ENCODE data around the gene NFU1. TPM values are rescaled to one million over a fixed set of nuclear protein-coding genes. Genes with fewer than 3 reads are reported as not detected.
A peak's percentile ranks its signal among the peaks of the same experiment; 100 is the strongest.
"Not testable (repeated sequence)": the region's sequence is repeated elsewhere in the genome, so short reads cannot be mapped to it uniquely, and the experiment has no call there.

Gene NFU1
- total RNA-seq, 1 donor from 2014 or later: 42.9 TPM

DNA sequence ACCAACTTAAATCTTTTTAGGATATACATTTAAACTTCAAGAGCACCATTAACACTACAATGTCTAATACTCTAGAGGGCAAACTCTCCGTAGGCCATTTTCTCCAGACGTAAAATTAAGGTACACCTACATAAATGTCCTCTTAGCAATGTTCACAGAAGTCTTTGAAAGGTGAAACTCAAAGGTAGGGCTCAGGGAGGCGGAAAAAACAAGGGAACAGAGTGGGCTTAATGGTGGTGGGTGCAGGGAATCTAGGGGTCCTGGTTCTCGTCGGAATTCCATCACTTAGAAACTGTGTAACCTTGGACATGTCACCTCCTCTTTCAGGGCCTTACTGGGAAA is 668 bp downstream of the NFU1 start:
- intact Hi-C loops (cut with DNase I): no loop called here
- Histone ChIP-seq H3K27ac (peak overlapping the region; percentile 96), H3K4me1 (peaks cover 13% of the 10 kb centered on the region), H3K27me3 (no peaks in the 10 kb centered on the region), H3K9me3 (no peaks in the 10 kb centered on the region), H3K36me3 (peaks cover 2% of the 10 kb centered on the region), H3K4me3 (peak overlapping the region; percentile 93)
- ATAC-seq (no peak), DNase-seq (no peak)
- TF ChIP-seq CTCF (IDR thresholded peaks at IDR 0.05): no peak

- H3K36me3 ChIP-seq: peaks cover 20% of the 10 kb centered on the region
- H3K4me3 ChIP-seq: no peak overlapping the region
- no peak for TF ChIP-seq CTCF (IDR thresholded peaks at IDR 0.05)
- no peak for DNase-seq
- H3K4me1 ChIP-seq: peaks cover 13% of the 10 kb centered on the region
- H3K27ac ChIP-seq: no peak overlapping the region
- ATAC-seq: no peak
- no peaks in the 10 kb centered on the region for H3K27me3 ChIP-seq
- intact Hi-C loops (cut with DNase I): no loop called here
- no peaks in the 10 kb centered on the region for H3K9me3 ChIP-seq
Measured at GRCh38 chr2:69434753-69435152, 2.5 kb downstream of the NFU1 start.

- H3K4me3 ChIP-seq: no peak overlapping the region
- no peaks in the 10 kb centered on the region for H3K9me3 ChIP-seq
- peaks cover 60% of the 10 kb centered on the region for H3K36me3 ChIP-seq
- intact Hi-C loops (cut with DNase I): no loop called here
- H3K27me3 ChIP-seq: no peaks in the 10 kb centered on the region
- no peaks in the 10 kb centered on the region for H3K4me1 ChIP-seq
- ATAC-seq (no peak), DNase-seq (no peak)
- TF ChIP-seq CTCF (IDR thresholded peaks at IDR 0.05): no peak
- no peak overlapping the region for H3K27ac ChIP-seq
Measured at GRCh38 chr2:69429491-69430183, 7.6 kb downstream of the NFU1 start.

- Histone ChIP-seq H3K4me3 (no peak overlapping the region), H3K4me1 (no peaks in the 10 kb centered on the region), H3K36me3 (peaks cover 60% of the 10 kb centered on the region), H3K27me3 (no peaks in the 10 kb centered on the region), H3K9me3 (no peaks in the 10 kb centered on the region), H3K27ac (no peak overlapping the region)
- intact Hi-C loops (cut with DNase I): no loop called here
- ATAC-seq (no peak), DNase-seq (no peak)
- TF ChIP-seq CTCF (IDR thresholded peaks at IDR 0.05): no peak
Measured at GRCh38 chr2:69428981-69429380, 8.3 kb downstream of the NFU1 start.

- peaks cover 70% of the 10 kb centered on the region for H3K36me3 ChIP-seq
- DNase-seq: no peak
- no peaks in the 10 kb centered on the region for H3K27me3 ChIP-seq
- no peak overlapping the region for H3K4me3 ChIP-seq
- no peak for ATAC-seq
- H3K27ac ChIP-seq: no peak overlapping the region
- H3K4me1 ChIP-seq: no peaks in the 10 kb centered on the region
- intact Hi-C loops (cut with DNase I): no loop called here
- H3K9me3 ChIP-seq: no peaks in the 10 kb centered on the region
- TF ChIP-seq CTCF (IDR thresholded peaks at IDR 0.05): no peak
Measured at GRCh38 chr2:69424419-69424818, 12.8 kb downstream of the NFU1 start.

- Histone ChIP-seq H3K4me1 (no peaks in the 10 kb centered on the region), H3K27me3 (no peaks in the 10 kb centered on the region), H3K36me3 (peaks cover 70% of the 10 kb centered on the region), H3K9me3 (no peaks in the 10 kb centered on the region), H3K4me3 (no peak overlapping the region), H3K27ac (no peak overlapping the region)
- intact Hi-C loops (cut with DNase I): no loop called here
- DNase-seq (no peak), ATAC-seq (no peak)
- no peak for TF ChIP-seq CTCF (IDR thresholded peaks at IDR 0.05)
Measured at GRCh38 chr2:69422198-69422597, 15.0 kb downstream of the NFU1 start.

DNA sequence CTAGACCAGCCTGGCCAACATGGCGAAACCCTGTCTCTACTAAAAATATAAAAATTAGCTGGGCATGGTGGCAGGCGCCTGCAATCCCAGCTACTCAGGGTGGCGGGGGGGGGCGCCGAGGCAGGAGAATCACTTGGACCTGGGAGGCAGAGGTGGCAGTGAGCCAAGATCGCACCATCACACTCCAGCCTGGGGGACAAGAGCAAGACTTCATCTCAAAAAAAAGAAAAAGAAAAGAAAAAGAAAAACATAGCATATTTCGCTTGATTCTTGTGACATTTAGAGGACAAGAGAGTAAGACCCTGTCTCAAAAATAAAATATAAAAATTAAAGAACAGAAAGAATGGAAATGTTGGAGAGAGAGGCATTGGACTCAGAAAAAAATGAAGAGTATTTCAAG is 18.1 kb downstream of the NFU1 start:
- H3K4me3 ChIP-seq, H3K27ac ChIP-seq: not testable (repeated sequence)
- peaks cover 86% of the 10 kb centered on the region for H3K36me3 ChIP-seq

More for the DNA sequence above, 18.1 kb downstream of the NFU1 start:
- H3K27me3 ChIP-seq; H3K9me3 ChIP-seq; intact Hi-C loops (cut with DNase I); ATAC-seq; H3K4me1 ChIP-seq; DNase-seq: not testable (repeated sequence)

All from upper lobe of right lung (tissue), 1 donor.